ENCODE measurements around the gene ATP8B2. TPM values are rescaled to one million over a fixed set of nuclear protein-coding genes. Genes with fewer than 3 reads are reported as not detected.

The ATP8B2 gene
- total RNA-seq, 1 experiment from 2014 or later = 22.1 TPM

DNA sequence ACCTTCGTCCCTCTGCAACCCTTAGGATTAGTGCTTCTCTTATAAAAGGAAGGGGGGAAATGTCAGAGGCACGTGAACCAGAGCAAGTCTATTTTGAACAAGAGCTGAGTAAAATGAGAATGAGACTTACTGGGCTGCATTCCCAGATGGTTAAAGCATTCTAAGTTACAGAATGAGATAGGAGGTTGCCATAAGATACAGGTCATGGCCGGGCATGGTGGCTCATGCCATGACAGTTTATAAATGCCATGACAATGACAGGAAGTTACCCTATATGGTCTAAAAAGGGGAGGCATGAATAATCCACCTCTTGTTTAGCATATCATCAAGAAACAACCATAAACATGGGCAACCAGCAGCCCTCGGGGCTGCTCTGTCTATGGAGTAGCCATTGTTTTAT lies 6.9 kb upstream of the ATP8B2 start:
- H2AFZ ChIP-seq (ENCODE audit: low read depth, low read length, poor library complexity, severe bottlenecking) = no peak overlapping the region
- no TSS peak for BruUV-seq (replicated peaks)

More for the DNA sequence above, 6.9 kb upstream of the ATP8B2 start:
- H4K20me1 ChIP-seq (ENCODE audit: insufficient read depth) = no peaks in the 10 kb centered on the region
- POLR2A ChIA-PET = no interaction called here
- ATAC-seq (no peak), DNase-seq (ENCODE audit: low read depth, low spot score) (no peak)
- H3K27ac ChIP-seq (ENCODE audit: low read depth, low read length) = no peak overlapping the region
- H3K9ac ChIP-seq (ENCODE audit: low read length) = no peak overlapping the region
- H3K4me2 ChIP-seq (ENCODE audit: low read length) = no peak overlapping the region
- H3K9me3 ChIP-seq (ENCODE audit: control insufficient read depth in 1 of 2, insufficient read depth in 1 of 2, low read depth in 1 of 2, low read length in 2 of 2) = no peaks in the 10 kb centered on the region
- no peaks in the 10 kb centered on the region for H3K36me3 ChIP-seq (ENCODE audit: control insufficient read depth in 1 of 2, insufficient read depth in 2 of 2, low read length in 2 of 2)
- no peaks in the 10 kb centered on the region for H3K9me2 ChIP-seq (ENCODE audit: insufficient read depth)
- RAD21 ChIA-PET (ENCODE audit: low non-redundant PET in 1 of 2, low total read pairs in 2 of 2, uncharacterized antibody in 2 of 2, unreplicated experiment in 2 of 2) = no interaction called here
- H3K27me3 ChIP-seq (ENCODE audit: insufficient read depth, low read length) = peaks cover 8% of the 10 kb centered on the region; the same call in 1 of the 2 replicates
- TF ChIP-seq ZFX (IDR thresholded peaks at IDR 0.05) (no peak), ELF1 (IDR thresholded peaks at IDR 0.05; ENCODE audit: borderline replicate concordance, low read depth) (no peak), CEBPB (IDR thresholded peaks at IDR 0.05; ENCODE audit: low read depth) (no peak), CBX3 (IDR thresholded peaks at IDR 0.05; ENCODE audit: low read depth) (no peak), TCF7L2 (IDR thresholded peaks at IDR 0.05; ENCODE audit: borderline replicate concordance, extremely low read depth, insufficient read depth, insufficient read length) (no peak), POLR2A (IDR thresholded peaks at IDR 0.05; ENCODE audit: borderline replicate concordance, extremely low read depth, insufficient read depth, insufficient read length) (no peak)
- TF ChIP-seq, protein P1, sequence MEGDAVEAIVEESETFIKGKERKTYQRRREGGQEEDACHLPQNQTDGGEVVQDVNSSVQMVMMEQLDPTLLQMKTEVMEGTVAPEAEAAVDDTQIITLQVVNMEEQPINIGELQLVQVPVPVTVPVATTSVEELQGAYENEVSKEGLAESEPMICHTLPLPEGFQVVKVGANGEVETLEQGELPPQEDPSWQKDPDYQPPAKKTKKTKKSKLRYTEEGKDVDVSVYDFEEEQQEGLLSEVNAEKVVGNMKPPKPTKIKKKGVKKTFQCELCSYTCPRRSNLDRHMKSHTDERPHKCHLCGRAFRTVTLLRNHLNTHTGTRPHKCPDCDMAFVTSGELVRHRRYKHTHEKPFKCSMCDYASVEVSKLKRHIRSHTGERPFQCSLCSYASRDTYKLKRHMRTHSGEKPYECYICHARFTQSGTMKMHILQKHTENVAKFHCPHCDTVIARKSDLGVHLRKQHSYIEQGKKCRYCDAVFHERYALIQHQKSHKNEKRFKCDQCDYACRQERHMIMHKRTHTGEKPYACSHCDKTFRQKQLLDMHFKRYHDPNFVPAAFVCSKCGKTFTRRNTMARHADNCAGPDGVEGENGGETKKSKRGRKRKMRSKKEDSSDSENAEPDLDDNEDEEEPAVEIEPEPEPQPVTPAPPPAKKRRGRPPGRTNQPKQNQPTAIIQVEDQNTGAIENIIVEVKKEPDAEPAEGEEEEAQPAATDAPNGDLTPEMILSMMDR (IDR thresholded peaks at IDR 0.05 in 2 of 3, conservative IDR thresholded peaks at IDR 0.05 in 1 of 3; ENCODE audit: borderline replicate concordance in 1 of 3, insufficient read depth in 1 of 3, low read depth in 2 of 3, low read length in 2 of 3) = no peak
- no peaks in the 10 kb centered on the region for H3K79me2 ChIP-seq (ENCODE audit: insufficient read depth, low read length)
- H3K4me3 ChIP-seq (replicated peaks in 1 of 2; ENCODE audit: low read depth in 1 of 2, low read length in 2 of 2) = no peak overlapping the region
- CTCF ChIA-PET = interaction anchor here (1.6 kb wide), 1 partner anchor 8 kb away, joined by 3 read pairs; no protein-coding TSS in a partner anchor
- intact Hi-C loops (cut with micrococcal nuclease) = no loop called here
- H3K4me1 ChIP-seq (ENCODE audit: control insufficient read depth in 1 of 2, insufficient read depth in 2 of 2, low read length in 2 of 2) = no peaks in the 10 kb centered on the region
